OCI-LY7 (cell line): ENCODE results near the gene RAC2. TPM values are rescaled to one million over a fixed set of nuclear protein-coding genes. Genes with fewer than 3 reads are reported as not detected.

Experiments used
- BruUV-seq: library from RNA; stranded (reverse); fragments of 400-500 nt; replicated peaks from 2 replicates; lab custom pipeline; 2021; lab: Mats Ljungman, UMichigan
- CTCF ChIA-PET: fragments of 300-600 bp; sonication (Branson Sonifier 250); formaldehyde crosslinking; loops from one replicate; lab custom pipeline; 2022; ENCODE audit warnings: antibody characterized with exemption; ENCODE audit not compliant: unreplicated experiment; lab: Charles Lee
- POLR2A ChIA-PET: fragments of 300-600 bp; sonication (Branson Sonifier 250); formaldehyde crosslinking; loops from one replicate; lab custom pipeline; 2022; ENCODE audit warnings: antibody characterized with exemption; lab: Charles Lee
- DNase-seq: peaks from one replicate; pipeline ENCODE4 v3.0.0-alpha.2; 2015; ENCODE audit warnings: low spot score
- H2AFZ ChIP-seq: fragments of 200-600 bp; sonication (generic), shearing (Covaris generic); 2 replicates; pipeline ENCODE4 v1.6.1; 2014; ENCODE audit warnings: mild to moderate bottlenecking, antibody characterized with exemption, low read length, moderate library complexity
- H3K27ac ChIP-seq: fragments of 200-600 bp; sonication (generic); 2 replicates; pipeline ENCODE4 v1.5.1; 2014; ENCODE audit warnings: mixed run types, low read depth, mild to moderate bottlenecking, moderate library complexity, low read length, inconsistent platforms; ENCODE audit not compliant: poor library complexity, severe bottlenecking
- H3K36me3 ChIP-seq: fragments of 200-600 bp; sonication (generic); 2 replicates; pipeline ENCODE4 v1.6.1; 2014; ENCODE audit warnings: mild to moderate bottlenecking, antibody characterized with exemption, low read length, moderate library complexity, mixed read lengths; ENCODE audit not compliant: insufficient read depth
- H3K4me1 ChIP-seq: fragments of 200-600 bp; sonication (generic); 2 replicates; pipeline ENCODE4 v1.5.1; 2014; ENCODE audit warnings: mild to moderate bottlenecking, low read length; ENCODE audit not compliant: insufficient read depth, poor library complexity, severe bottlenecking
- H3K4me2 ChIP-seq: fragments of 200-600 bp; sonication (generic); 2 replicates; pipeline ENCODE4 v1.6.1; 2014; ENCODE audit warnings: mild to moderate bottlenecking, low read length
- H3K4me3 ChIP-seq: fragments of 200-600 bp; sonication (generic); 2 replicates; pipeline ENCODE4 v1.5.1; 2014; ENCODE audit warnings: mild to moderate bottlenecking, low read depth, low read length; ENCODE audit not compliant: poor library complexity, severe bottlenecking
- H3K79me2 ChIP-seq: fragments of 200-600 bp; sonication (generic); 2 replicates; pipeline ENCODE4 v1.6.1; 2016; ENCODE audit warnings: low read depth, mild to moderate bottlenecking, low read length, moderate library complexity, mixed read lengths; ENCODE audit not compliant: insufficient read depth
- H3K9me2 ChIP-seq: fragments of 200-600 bp; sonication (generic); 2 replicates; pipeline ENCODE4 v1.6.1; 2016; ENCODE audit warnings: mild to moderate bottlenecking, low read length, mixed read lengths; ENCODE audit not compliant: insufficient read depth
- H3K9me3 ChIP-seq: fragments of 200-600 bp; sonication (generic); 2 replicates; pipeline ENCODE4 v1.6.1; 2014; ENCODE audit warnings: mild to moderate bottlenecking, mixed run types, low read length, mixed read lengths
- H4K20me1 ChIP-seq: fragments of 200-600 bp; sonication (generic); 2 replicates; pipeline ENCODE4 v1.6.1; 2014; ENCODE audit warnings: mild to moderate bottlenecking, antibody characterized with exemption, low read length, moderate library complexity, mixed read lengths; ENCODE audit not compliant: insufficient read depth
- EZH2phosphoT487 ChIP-seq: fragments of 200-600 bp; sonication (generic); IDR thresholded peaks from 2 replicates; pipeline ENCODE4 v1.6.1; 2018; ENCODE audit warnings: low read depth, borderline replicate concordance, mild to moderate bottlenecking, mixed run types, antibody characterized with exemption, low read length, moderate library complexity, mixed read lengths
- intact Hi-C: fragments of 100-400 bp; cut with micrococcal nuclease; formaldehyde crosslinking; loops from one replicate; pipeline ENCODE4 v1.10.0; 2022; ENCODE audit not compliant: unreplicated experiment
- total RNA-seq, 2 experiments: library from RNA; depleted of rRNA in 1 of 2; stranded (reverse); fragments of >200 nt in 1 of 2; shearing (Covaris generic) in 1 of 2; gene quantifications; 2 replicates each; pipeline ENCODE4 v1.2.3, GENCODE V29; 2014 to 2022
- TF ChIP-seq, protein P1 (sequence below): fragments of 200-600 bp; sonication (generic); conservative IDR thresholded peaks from 2 replicates; pipeline ENCODE4 v1.5.1; 2014; ENCODE audit warnings: mild to moderate bottlenecking, antibody characterized with exemption, low read length, moderate library complexity, mixed read lengths

Gene RAC2
- total RNA-seq, 2 experiments from 2014 or later, result 142 to 321 TPM

DNA sequence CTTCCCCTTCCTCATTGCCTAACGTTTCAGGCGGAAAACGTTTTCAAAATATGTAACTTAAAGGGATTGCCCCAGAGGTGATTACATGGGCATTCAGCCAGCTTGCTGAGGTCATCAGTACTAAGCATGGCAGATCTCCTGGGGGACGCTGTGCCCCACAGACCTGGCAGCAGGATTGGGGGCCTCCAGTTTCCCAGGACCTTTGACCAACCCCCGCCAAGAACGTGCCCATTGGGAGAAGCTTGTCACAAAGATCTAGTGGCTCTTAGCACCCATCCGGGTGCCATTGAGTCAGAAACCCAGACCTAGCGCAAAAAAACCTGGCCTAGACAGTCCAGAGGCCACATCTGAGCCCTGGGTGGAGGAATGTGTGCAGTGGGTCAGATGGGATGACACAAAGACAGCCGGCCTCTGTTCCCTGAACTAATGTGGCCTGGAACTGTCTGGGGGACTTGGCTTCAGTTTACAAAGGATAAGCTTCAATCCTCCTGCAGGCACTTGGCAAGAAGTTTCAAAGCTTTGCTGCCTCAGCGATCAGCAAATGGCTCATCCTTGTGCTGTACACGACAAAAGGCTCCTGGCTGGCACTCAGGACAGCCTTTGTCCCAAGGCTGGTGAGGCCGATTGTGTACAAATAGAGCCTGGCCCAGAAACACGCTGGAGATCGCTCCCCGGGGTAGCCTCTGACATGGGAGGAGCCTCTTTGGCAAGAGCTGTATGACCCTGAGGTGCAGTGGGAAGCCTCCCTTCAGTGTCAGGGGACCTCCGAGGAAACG is 65.5 kb downstream of the RAC2 start:
- POLR2A ChIA-PET, result no interaction called here
- H2AFZ ChIP-seq, result no peak overlapping the region

DNA sequence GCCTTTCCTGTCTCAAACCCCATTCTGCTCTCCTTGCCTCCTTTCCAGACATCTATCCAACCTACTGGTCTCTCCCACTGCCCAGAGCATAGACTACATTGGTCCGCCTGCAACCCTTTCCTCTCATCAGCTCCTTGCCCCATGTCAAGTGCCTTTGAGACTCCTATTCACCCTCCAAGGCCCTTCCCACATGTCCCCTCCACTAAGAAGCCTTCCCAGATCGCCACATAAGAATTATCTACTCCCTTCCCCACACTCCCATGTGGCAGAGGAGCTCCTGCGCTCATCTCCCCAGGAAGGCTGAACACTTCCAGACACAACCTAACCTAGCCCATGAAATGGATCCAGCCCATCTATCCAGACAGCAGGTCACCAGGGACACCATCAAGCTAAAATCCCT is 66.3 kb downstream of the RAC2 start:
- BruUV-seq, result no TSS peak
- TF ChIP-seq, protein P1, sequence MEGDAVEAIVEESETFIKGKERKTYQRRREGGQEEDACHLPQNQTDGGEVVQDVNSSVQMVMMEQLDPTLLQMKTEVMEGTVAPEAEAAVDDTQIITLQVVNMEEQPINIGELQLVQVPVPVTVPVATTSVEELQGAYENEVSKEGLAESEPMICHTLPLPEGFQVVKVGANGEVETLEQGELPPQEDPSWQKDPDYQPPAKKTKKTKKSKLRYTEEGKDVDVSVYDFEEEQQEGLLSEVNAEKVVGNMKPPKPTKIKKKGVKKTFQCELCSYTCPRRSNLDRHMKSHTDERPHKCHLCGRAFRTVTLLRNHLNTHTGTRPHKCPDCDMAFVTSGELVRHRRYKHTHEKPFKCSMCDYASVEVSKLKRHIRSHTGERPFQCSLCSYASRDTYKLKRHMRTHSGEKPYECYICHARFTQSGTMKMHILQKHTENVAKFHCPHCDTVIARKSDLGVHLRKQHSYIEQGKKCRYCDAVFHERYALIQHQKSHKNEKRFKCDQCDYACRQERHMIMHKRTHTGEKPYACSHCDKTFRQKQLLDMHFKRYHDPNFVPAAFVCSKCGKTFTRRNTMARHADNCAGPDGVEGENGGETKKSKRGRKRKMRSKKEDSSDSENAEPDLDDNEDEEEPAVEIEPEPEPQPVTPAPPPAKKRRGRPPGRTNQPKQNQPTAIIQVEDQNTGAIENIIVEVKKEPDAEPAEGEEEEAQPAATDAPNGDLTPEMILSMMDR, result no peak
- TF ChIP-seq EZH2phosphoT487, result no peak
- Histone ChIP-seq H4K20me1 (no peaks in the 10 kb centered on the region), H3K9me2 (no peaks in the 10 kb centered on the region), H3K27ac (no peak overlapping the region), H2AFZ (no peak overlapping the region), H3K4me3 (no peak overlapping the region), H3K36me3 (no peaks in the 10 kb centered on the region), H3K4me2 (no peak overlapping the region), H3K9me3 (no peaks in the 10 kb centered on the region), H3K4me1 (no peaks in the 10 kb centered on the region), H3K79me2 (no peaks in the 10 kb centered on the region)
- POLR2A ChIA-PET, result no interaction called here
- no peak for DNase-seq
- CTCF ChIA-PET, result no interaction called here
- intact Hi-C loops, result no loop called here

More for the DNA sequence above, 65.5 kb downstream of the RAC2 start:
- Histone ChIP-seq H3K9me3 (no peaks in the 10 kb centered on the region), H4K20me1 (no peaks in the 10 kb centered on the region), H3K79me2 (no peaks in the 10 kb centered on the region), H3K9me2 (no peaks in the 10 kb centered on the region), H3K4me3 (no peak overlapping the region), H3K4me2 (no peak overlapping the region), H3K4me1 (no peaks in the 10 kb centered on the region), H3K36me3 (no peaks in the 10 kb centered on the region), H3K27ac (no peak overlapping the region)
- no peak for DNase-seq
- intact Hi-C loops, result no loop called here
- CTCF ChIA-PET, result no interaction called here
- no peak for TF ChIP-seq EZH2phosphoT487
- TF ChIP-seq, protein P1, result no peak
- BruUV-seq, result no TSS peak

DNA sequence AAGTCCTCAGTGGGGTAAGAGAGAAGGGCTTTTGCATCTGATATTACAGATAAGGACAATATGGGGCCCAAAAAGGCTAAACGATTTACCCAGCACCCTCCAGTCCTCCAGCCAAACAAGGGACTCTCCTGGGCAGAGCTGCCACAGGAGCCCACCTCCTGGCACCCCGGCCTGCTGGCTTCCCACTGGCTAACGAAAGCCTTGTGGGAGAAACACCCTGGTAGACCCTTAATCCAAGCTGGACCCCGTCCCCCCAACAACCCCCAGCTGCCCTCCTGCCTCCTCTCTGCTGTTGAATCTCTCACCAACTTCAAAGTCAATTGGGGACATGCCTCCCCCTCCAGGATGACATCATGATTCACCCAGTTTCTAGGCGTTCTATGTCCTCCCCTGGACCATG is 66.8 kb downstream of the RAC2 start:
- ChIA-PET CTCF (no interaction called here), POLR2A (no interaction called here)
- DNase-seq, result no peak
- BruUV-seq, result no TSS peak
- H3K36me3 ChIP-seq, result no peaks in the 10 kb centered on the region
- H3K4me1 ChIP-seq, result no peaks in the 10 kb centered on the region
- H3K4me3 ChIP-seq, result no peak overlapping the region
- H2AFZ ChIP-seq, result no peak overlapping the region
- H4K20me1 ChIP-seq, result no peaks in the 10 kb centered on the region
- no peaks in the 10 kb centered on the region for H3K79me2 ChIP-seq
- H3K27ac ChIP-seq, result no peak overlapping the region
- H3K9me2 ChIP-seq, result no peaks in the 10 kb centered on the region
- TF ChIP-seq, protein P1, result no peak
- TF ChIP-seq EZH2phosphoT487, result no peak
- H3K4me2 ChIP-seq, result no peak overlapping the region
- intact Hi-C loops, result no loop called here
- H3K9me3 ChIP-seq, result no peaks in the 10 kb centered on the region
